ENCODE results near the gene TEX36. TPM values are rescaled to one million over a fixed set of nuclear protein-coding genes. Genes with fewer than 3 reads are reported as not detected.
A peak's percentile ranks its signal among the peaks of the same experiment; 100 is the strongest.

Gene TEX36
- total and polyA plus RNA-seq, 9 of the 15 experiments (the other 6 are each of a cell fraction or from before 2014, with no cell fraction given): 0.10 to 0.82 (median 0.15) TPM; not detected in 6

DNA sequence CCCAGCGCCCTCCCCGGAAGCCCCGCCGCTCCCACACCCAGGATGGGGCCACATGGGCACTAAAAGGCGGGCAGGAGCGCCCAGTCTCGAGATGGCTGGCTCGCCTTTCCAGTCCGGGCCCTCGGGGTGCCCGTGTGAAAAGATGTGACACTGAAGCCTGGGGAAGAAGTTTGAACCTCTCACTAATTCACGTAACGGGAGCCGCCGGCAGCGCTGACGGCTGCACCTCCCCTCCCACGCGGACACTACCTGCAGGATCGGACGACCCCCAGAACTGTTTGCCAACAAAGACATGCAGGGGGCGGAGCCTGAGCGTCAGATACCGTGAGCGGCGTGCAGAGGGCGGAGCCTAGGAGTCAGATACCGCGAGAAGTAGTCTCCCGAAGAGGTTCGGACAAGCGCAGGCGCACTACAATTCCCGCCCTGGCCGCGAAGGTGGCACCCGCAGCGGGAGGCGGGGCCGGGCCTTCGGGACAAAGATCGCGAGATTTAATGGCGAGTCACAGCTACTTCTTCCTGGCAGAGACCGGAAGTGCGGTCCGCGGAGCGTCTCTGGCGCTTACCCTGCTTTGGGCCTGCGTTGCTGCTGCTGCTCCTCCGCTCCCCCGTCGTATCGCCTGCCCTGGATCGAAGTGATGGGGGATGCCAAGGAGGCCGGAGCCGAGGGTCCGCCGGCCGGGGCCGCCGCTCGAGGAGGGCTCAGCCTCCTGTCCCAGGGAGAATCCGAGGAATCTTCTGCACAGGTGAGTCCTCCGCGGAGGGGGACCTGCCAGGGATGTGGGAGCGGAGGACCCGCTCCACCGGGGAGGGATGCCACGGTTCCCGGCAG is 36.4 kb upstream of the TEX36 start, which contains the start of gene EDRF1 (continued):
- TF ChIP-seq, protein P1, sequence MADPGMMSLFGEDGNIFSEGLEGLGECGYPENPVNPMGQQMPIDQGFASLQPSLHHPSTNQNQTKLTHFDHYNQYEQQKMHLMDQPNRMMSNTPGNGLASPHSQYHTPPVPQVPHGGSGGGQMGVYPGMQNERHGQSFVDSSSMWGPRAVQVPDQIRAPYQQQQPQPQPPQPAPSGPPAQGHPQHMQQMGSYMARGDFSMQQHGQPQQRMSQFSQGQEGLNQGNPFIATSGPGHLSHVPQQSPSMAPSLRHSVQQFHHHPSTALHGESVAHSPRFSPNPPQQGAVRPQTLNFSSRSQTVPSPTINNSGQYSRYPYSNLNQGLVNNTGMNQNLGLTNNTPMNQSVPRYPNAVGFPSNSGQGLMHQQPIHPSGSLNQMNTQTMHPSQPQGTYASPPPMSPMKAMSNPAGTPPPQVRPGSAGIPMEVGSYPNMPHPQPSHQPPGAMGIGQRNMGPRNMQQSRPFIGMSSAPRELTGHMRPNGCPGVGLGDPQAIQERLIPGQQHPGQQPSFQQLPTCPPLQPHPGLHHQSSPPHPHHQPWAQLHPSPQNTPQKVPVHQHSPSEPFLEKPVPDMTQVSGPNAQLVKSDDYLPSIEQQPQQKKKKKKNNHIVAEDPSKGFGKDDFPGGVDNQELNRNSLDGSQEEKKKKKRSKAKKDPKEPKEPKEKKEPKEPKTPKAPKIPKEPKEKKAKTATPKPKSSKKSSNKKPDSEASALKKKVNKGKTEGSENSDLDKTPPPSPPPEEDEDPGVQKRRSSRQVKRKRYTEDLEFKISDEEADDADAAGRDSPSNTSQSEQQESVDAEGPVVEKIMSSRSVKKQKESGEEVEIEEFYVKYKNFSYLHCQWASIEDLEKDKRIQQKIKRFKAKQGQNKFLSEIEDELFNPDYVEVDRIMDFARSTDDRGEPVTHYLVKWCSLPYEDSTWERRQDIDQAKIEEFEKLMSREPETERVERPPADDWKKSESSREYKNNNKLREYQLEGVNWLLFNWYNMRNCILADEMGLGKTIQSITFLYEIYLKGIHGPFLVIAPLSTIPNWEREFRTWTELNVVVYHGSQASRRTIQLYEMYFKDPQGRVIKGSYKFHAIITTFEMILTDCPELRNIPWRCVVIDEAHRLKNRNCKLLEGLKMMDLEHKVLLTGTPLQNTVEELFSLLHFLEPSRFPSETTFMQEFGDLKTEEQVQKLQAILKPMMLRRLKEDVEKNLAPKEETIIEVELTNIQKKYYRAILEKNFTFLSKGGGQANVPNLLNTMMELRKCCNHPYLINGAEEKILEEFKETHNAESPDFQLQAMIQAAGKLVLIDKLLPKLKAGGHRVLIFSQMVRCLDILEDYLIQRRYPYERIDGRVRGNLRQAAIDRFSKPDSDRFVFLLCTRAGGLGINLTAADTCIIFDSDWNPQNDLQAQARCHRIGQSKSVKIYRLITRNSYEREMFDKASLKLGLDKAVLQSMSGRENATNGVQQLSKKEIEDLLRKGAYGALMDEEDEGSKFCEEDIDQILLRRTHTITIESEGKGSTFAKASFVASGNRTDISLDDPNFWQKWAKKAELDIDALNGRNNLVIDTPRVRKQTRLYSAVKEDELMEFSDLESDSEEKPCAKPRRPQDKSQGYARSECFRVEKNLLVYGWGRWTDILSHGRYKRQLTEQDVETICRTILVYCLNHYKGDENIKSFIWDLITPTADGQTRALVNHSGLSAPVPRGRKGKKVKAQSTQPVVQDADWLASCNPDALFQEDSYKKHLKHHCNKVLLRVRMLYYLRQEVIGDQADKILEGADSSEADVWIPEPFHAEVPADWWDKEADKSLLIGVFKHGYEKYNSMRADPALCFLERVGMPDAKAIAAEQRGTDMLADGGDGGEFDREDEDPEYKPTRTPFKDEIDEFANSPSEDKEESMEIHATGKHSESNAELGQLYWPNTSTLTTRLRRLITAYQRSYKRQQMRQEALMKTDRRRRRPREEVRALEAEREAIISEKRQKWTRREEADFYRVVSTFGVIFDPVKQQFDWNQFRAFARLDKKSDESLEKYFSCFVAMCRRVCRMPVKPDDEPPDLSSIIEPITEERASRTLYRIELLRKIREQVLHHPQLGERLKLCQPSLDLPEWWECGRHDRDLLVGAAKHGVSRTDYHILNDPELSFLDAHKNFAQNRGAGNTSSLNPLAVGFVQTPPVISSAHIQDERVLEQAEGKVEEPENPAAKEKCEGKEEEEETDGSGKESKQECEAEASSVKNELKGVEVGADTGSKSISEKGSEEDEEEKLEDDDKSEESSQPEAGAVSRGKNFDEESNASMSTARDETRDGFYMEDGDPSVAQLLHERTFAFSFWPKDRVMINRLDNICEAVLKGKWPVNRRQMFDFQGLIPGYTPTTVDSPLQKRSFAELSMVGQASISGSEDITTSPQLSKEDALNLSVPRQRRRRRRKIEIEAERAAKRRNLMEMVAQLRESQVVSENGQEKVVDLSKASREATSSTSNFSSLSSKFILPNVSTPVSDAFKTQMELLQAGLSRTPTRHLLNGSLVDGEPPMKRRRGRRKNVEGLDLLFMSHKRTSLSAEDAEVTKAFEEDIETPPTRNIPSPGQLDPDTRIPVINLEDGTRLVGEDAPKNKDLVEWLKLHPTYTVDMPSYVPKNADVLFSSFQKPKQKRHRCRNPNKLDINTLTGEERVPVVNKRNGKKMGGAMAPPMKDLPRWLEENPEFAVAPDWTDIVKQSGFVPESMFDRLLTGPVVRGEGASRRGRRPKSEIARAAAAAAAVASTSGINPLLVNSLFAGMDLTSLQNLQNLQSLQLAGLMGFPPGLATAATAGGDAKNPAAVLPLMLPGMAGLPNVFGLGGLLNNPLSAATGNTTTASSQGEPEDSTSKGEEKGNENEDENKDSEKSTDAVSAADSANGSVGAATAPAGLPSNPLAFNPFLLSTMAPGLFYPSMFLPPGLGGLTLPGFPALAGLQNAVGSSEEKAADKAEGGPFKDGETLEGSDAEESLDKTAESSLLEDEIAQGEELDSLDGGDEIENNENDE (IDR thresholded peaks at IDR 0.05; ENCODE audit: low read depth, low read length): no peak
- TF ChIP-seq, protein P2, sequence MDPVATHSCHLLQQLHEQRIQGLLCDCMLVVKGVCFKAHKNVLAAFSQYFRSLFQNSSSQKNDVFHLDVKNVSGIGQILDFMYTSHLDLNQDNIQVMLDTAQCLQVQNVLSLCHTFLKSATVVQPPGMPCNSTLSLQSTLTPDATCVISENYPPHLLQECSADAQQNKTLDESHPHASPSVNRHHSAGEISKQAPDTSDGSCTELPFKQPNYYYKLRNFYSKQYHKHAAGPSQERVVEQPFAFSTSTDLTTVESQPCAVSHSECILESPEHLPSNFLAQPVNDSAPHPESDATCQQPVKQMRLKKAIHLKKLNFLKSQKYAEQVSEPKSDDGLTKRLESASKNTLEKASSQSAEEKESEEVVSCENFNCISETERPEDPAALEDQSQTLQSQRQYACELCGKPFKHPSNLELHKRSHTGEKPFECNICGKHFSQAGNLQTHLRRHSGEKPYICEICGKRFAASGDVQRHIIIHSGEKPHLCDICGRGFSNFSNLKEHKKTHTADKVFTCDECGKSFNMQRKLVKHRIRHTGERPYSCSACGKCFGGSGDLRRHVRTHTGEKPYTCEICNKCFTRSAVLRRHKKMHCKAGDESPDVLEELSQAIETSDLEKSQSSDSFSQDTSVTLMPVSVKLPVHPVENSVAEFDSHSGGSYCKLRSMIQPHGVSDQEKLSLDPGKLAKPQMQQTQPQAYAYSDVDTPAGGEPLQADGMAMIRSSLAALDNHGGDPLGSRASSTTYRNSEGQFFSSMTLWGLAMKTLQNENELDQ (CRISPR knock-in tag; IDR thresholded peaks at IDR 0.05; ENCODE audit: borderline replicate concordance): no peak
- TF ChIP-seq ZHX1 (conservative IDR thresholded peaks at IDR 0.05; ENCODE audit: low read length): no peak
- peak; percentile 74 for TF ChIP-seq POLR2B (IDR thresholded peaks at IDR 0.05; ENCODE audit: low read depth, partially characterized antibody)
- no peak for TF ChIP-seq XRCC4 (IDR thresholded peaks at IDR 0.05; ENCODE audit: extremely low read depth, insufficient read depth, insufficient read length)
- TF ChIP-seq ZNF134 (CRISPR knock-in tag; conservative IDR thresholded peaks at IDR 0.05): no peak
- TF ChIP-seq FOXP1 (CRISPR knock-in tag; IDR thresholded peaks at IDR 0.05): no peak
- TF ChIP-seq MYC (IDR thresholded peaks at IDR 0.05; ENCODE audit: low read depth, low read length): peak; percentile 52; the same call in 1 of the 2 replicates
- TF ChIP-seq MYC (CRISPR knock-in tag; IDR thresholded peaks at IDR 0.05; ENCODE audit: borderline replicate concordance, low read depth): no peak
- no peak for TF ChIP-seq ZNF589 (CRISPR knock-in tag; IDR thresholded peaks at IDR 0.05; ENCODE audit: low read depth)
